C4-2B (cell line): ENCODE data around the gene NOC3L.

Source experiments
- ZFX ChIP-seq: fragments of 450-650 bp; IDR thresholded peaks from 2 replicates; pipeline ENCODE4 v1.6.1; 2017
- TF ChIP-seq, protein P1 (sequence below): fragments of 450-650 bp; conservative IDR thresholded peaks from 2 replicates; pipeline ENCODE4 v1.5.1; 2017; ENCODE audit warnings: mild to moderate bottlenecking

DNA sequence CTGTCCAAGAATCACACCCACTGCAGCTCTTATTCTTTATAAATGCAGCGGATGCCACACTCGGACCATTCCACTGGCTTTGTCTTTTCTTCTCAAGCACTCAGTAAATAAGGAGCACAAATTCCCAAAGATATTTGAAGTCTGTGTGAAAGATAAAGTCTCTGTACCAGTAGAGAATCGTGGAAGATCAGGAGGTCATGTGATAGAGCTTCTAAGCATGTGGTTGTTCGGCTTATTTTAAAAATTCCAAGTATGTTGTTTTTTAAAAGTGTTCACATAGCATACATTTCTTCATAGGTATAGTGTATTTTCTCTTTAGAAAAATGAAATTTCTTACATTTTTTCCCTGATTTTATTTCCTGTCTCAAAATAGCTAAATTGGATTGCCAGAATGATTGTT is 75.8 kb downstream of the NOC3L start:
- TF ChIP-seq, protein P1, sequence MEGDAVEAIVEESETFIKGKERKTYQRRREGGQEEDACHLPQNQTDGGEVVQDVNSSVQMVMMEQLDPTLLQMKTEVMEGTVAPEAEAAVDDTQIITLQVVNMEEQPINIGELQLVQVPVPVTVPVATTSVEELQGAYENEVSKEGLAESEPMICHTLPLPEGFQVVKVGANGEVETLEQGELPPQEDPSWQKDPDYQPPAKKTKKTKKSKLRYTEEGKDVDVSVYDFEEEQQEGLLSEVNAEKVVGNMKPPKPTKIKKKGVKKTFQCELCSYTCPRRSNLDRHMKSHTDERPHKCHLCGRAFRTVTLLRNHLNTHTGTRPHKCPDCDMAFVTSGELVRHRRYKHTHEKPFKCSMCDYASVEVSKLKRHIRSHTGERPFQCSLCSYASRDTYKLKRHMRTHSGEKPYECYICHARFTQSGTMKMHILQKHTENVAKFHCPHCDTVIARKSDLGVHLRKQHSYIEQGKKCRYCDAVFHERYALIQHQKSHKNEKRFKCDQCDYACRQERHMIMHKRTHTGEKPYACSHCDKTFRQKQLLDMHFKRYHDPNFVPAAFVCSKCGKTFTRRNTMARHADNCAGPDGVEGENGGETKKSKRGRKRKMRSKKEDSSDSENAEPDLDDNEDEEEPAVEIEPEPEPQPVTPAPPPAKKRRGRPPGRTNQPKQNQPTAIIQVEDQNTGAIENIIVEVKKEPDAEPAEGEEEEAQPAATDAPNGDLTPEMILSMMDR, result no peak
- TF ChIP-seq ZFX, result no peak
